A673 (cell line): ENCODE measurements around the gene RPTOR. TPM values are rescaled to one million over a fixed set of nuclear protein-coding genes. Genes with fewer than 3 reads are reported as not detected.

Source experiments
- Bru-seq: library from RNA; stranded (reverse); fragments of 400-500 nt; gene quantifications from one replicate; lab custom pipeline; 2021; lab: Mats Ljungman, UMichigan
- BruChase-seq, 2 experiments: library from RNA; stranded (reverse); fragments of 400-500 nt; gene quantifications; one replicate each; lab custom pipeline; 2021; lab: Mats Ljungman, UMichigan
- BruUV-seq: library from RNA; stranded (reverse); fragments of 400-500 nt; replicated peaks from 2 replicates; lab custom pipeline; 2021; lab: Mats Ljungman, UMichigan
- CTCF ChIA-PET: fragments of 300-600 bp; sonication (Branson Sonifier 250); formaldehyde crosslinking; loops from one replicate; lab custom pipeline; 2022; ENCODE audit warnings: antibody characterized with exemption; lab: Charles Lee
- POLR2A ChIA-PET: fragments of 300-600 bp; sonication (Branson Sonifier 250); formaldehyde crosslinking; loops from one replicate; lab custom pipeline; 2022; ENCODE audit warnings: antibody characterized with exemption; ENCODE audit not compliant: low non-redundant PET; lab: Charles Lee
- DNase-seq: peaks from one replicate; pipeline ENCODE4 v3.0.0-alpha.2; 2015; ENCODE audit warnings: low spot score
- H3K27ac ChIP-seq: fragments of 200-600 bp; sonication (generic); 2 replicates; pipeline ENCODE4 v1.5.1; 2016; ENCODE audit warnings: mixed run types, low read depth, mild to moderate bottlenecking, mixed read lengths, antibody characterized with exemption, low read length; ENCODE audit not compliant: poor library complexity, severe bottlenecking
- H3K27me3 ChIP-seq: fragments of 200-600 bp; sonication (generic); replicated peaks from 2 replicates; pipeline ENCODE4 v1.6.1; 2017; ENCODE audit warnings: mixed run types, low read depth, mild to moderate bottlenecking, mixed read lengths, antibody characterized with exemption, low read length; ENCODE audit not compliant: insufficient read depth, poor library complexity
- H3K36me3 ChIP-seq: fragments of 200-600 bp; sonication (generic); 2 replicates; pipeline ENCODE4 v1.6.1; 2016; ENCODE audit warnings: mixed run types, mild to moderate bottlenecking, mixed read lengths, antibody characterized with exemption, low read length; ENCODE audit not compliant: insufficient read depth, poor library complexity, severe bottlenecking
- H3K4me1 ChIP-seq: fragments of 200-600 bp; sonication (generic); 2 replicates; pipeline ENCODE4 v1.6.1; 2017; ENCODE audit warnings: mixed run types, mild to moderate bottlenecking, mixed read lengths, antibody characterized with exemption, low read length; ENCODE audit not compliant: insufficient read depth, poor library complexity, severe bottlenecking
- H3K4me3 ChIP-seq: fragments of 200-600 bp; sonication (generic); 2 replicates; pipeline ENCODE4 v1.5.1; 2016; ENCODE audit warnings: low read depth, mixed run types, mild to moderate bottlenecking, mixed read lengths, low read length; ENCODE audit not compliant: poor library complexity, severe bottlenecking
- H3K9me3 ChIP-seq: fragments of 200-600 bp; sonication (generic); 2 replicates; pipeline ENCODE4 v1.6.1; 2016; ENCODE audit warnings: mixed run types, low read depth, mild to moderate bottlenecking, mixed read lengths, antibody characterized with exemption, low read length; ENCODE audit not compliant: poor library complexity, severe bottlenecking
- EZH2 ChIP-seq: fragments of 200-600 bp; sonication (generic); IDR thresholded peaks from 2 replicates; pipeline ENCODE4 v1.6.1; 2017; ENCODE audit warnings: borderline replicate concordance, low read depth, mild to moderate bottlenecking, mixed read lengths, antibody characterized with exemption, low read length; ENCODE audit not compliant: poor library complexity, severe bottlenecking
- intact Hi-C: fragments of 100-400 bp; cut with micrococcal nuclease; formaldehyde crosslinking; loops from one replicate; pipeline ENCODE4 v1.10.0; 2022; ENCODE audit not compliant: unreplicated experiment
- long read RNA-seq: library from polyadenylated mRNA; stranded (forward); transcript quantifications from one replicate; pipeline ENCODE4 v2.0.0, GENCODE V29; 2022
- total RNA-seq: library from RNA; stranded (reverse); gene quantifications from 2 replicates; pipeline ENCODE4 v1.2.3, GENCODE V29; 2021
- TF ChIP-seq, protein P1 (sequence below): fragments of 300-800, 200-600 bp; sonication (generic); conservative IDR thresholded peaks from 2 replicates; pipeline ENCODE4 v1.5.1; 2017; ENCODE audit warnings: low read depth, mild to moderate bottlenecking, antibody characterized with exemption, low read length, moderate library complexity, mixed read lengths

RPTOR gene, protein sequence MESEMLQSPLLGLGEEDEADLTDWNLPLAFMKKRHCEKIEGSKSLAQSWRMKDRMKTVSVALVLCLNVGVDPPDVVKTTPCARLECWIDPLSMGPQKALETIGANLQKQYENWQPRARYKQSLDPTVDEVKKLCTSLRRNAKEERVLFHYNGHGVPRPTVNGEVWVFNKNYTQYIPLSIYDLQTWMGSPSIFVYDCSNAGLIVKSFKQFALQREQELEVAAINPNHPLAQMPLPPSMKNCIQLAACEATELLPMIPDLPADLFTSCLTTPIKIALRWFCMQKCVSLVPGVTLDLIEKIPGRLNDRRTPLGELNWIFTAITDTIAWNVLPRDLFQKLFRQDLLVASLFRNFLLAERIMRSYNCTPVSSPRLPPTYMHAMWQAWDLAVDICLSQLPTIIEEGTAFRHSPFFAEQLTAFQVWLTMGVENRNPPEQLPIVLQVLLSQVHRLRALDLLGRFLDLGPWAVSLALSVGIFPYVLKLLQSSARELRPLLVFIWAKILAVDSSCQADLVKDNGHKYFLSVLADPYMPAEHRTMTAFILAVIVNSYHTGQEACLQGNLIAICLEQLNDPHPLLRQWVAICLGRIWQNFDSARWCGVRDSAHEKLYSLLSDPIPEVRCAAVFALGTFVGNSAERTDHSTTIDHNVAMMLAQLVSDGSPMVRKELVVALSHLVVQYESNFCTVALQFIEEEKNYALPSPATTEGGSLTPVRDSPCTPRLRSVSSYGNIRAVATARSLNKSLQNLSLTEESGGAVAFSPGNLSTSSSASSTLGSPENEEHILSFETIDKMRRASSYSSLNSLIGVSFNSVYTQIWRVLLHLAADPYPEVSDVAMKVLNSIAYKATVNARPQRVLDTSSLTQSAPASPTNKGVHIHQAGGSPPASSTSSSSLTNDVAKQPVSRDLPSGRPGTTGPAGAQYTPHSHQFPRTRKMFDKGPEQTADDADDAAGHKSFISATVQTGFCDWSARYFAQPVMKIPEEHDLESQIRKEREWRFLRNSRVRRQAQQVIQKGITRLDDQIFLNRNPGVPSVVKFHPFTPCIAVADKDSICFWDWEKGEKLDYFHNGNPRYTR (N-terminal part only)
- total RNA-seq (54.7 and 55.2 TPM in 2 replicates), Bru-seq, nascent RNA (percentile 74 among the genes with signal in this experiment), BruChase-seq, experiment 1, labeled RNA remaining after a 2-hour chase (percentile 64 among the genes with signal in this experiment), BruChase-seq, experiment 2, labeled RNA remaining after a 6-hour chase (percentile 73 among the genes with signal in this experiment)
- long read RNA-seq, full-length matches to known transcripts: 6 of 30 reads
- long read RNA-seq, partial matches to known transcripts: 8 of 30 reads
- long read RNA-seq, other reads (novel, unspliced or antisense): 16 of 30 reads

DNA sequence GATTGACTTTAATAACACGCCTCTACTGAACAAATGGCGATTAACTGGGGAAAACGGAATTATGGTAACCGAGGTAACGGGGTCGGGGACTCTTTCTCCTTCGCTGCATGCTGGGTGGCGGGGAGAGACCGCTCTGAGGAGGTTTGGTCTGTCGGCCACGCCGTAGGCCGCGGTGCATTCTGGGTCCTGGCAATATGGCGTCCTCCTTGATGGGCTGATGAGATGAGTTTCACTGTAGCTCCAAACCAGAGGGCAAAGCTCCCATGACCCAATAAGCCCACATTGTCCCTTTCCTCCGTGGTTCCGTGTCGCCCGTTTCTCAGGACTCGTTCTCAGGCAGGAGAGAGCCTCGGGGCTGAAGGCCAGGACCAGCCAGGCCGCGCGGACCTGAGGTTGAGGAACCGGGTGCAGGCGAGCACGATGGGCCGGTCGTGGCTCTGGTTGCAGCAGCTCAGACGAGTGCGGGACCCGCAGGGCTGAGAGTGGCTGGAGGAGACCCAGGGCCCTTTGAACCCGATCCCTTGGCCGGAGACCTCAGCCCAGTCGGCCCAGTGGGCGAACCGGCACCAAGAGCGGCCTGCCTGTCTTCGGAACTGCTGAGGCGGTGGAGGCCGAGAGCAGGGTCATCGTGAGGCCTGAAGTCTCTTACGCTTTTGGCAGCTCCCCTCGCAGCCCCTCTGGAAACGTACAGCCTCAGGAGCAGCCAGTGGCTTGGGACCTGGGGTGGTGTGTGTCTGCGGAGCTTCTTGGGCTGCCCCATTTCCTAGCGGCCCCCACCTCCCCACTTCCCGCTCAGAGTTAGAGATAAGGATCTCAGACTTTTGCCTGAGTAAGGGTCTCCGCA lies at the start of gene RPTOR:
Gene RPTOR, plus strand, starts transcription at position 184 of the 844 bp plus-strand sequence. CDS start 792 bp downstream, outside the sequence.
- intact Hi-C loops: no loop called here
- H3K9me3 ChIP-seq: no peaks in the 10 kb centered on the region
- BruUV-seq: no TSS peak
- DNase-seq: peak; percentile 95
- peaks cover 2% of the 10 kb centered on the region for H3K36me3 ChIP-seq
- TF ChIP-seq EZH2: no peak
- TF ChIP-seq, protein P1, sequence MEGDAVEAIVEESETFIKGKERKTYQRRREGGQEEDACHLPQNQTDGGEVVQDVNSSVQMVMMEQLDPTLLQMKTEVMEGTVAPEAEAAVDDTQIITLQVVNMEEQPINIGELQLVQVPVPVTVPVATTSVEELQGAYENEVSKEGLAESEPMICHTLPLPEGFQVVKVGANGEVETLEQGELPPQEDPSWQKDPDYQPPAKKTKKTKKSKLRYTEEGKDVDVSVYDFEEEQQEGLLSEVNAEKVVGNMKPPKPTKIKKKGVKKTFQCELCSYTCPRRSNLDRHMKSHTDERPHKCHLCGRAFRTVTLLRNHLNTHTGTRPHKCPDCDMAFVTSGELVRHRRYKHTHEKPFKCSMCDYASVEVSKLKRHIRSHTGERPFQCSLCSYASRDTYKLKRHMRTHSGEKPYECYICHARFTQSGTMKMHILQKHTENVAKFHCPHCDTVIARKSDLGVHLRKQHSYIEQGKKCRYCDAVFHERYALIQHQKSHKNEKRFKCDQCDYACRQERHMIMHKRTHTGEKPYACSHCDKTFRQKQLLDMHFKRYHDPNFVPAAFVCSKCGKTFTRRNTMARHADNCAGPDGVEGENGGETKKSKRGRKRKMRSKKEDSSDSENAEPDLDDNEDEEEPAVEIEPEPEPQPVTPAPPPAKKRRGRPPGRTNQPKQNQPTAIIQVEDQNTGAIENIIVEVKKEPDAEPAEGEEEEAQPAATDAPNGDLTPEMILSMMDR: no peak
- no peaks in the 10 kb centered on the region for H3K27me3 ChIP-seq
- CTCF ChIA-PET: no interaction called here
- peak within 1 kb of the TSS; percentile 78 for H3K27ac ChIP-seq
- peak within 1 kb of the TSS; percentile 80 for H3K4me3 ChIP-seq
- POLR2A ChIA-PET: no interaction called here
- peaks cover 10% of the 10 kb centered on the region for H3K4me1 ChIP-seq

DNA sequence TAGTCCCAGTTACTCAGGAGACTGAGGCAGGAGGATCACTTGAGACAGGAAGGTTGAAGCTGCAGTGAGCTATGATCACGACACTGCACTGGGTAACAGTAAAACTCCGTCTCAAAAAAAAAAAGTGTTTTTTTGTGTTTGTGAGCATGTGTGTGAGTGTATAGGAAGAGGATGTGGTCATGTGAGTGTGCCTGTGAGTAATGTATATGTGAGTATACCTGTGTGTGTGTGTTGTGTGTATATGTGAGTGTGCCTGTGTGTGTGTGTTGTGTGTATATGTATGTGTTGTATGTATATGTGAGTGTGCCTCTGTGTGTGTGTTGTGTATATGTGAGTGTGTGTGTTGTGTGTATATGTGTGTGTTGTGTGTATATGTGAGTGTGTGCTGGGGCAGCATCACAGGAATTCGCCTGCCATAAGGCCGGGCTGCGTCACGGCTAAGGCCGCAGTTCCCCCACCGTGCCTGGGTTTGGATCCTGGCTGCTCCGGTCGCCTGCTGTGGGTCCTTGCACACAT lies 46.9 kb upstream of the RPTOR start:
- Histone ChIP-seq H3K27ac (no peak overlapping the region), H3K4me1 (peaks cover 11% of the 10 kb centered on the region), H3K4me3 (no peak overlapping the region), H3K27me3 (no peaks in the 10 kb centered on the region), H3K36me3 (no peaks in the 10 kb centered on the region), H3K9me3 (no peaks in the 10 kb centered on the region)
- DNase-seq: no peak
- TF ChIP-seq EZH2: no peak
- TF ChIP-seq, protein P1: no peak
- ChIA-PET CTCF (no interaction called here), POLR2A (interaction anchor here (0.7 kb wide), 1 partner anchor 224 kb away, joined by 4 read pairs; no protein-coding TSS in a partner anchor)
- BruUV-seq: no TSS peak
- intact Hi-C loops: no loop called here
